Lower leg skin (tissue), 3 donors: ENCODE results near the gene KRT33A.
"Not testable (repeated sequence)": the region's sequence is repeated elsewhere in the genome, so short reads cannot be mapped to it uniquely, and the experiment has no call there.

ENCODE experiments used
- CTCF ChIP-seq, 3 donors: fragments of 450-650 bp; IDR thresholded peaks; one replicate each; pipeline ENCODE4 v1.5.1; 2016; ENCODE audit warnings: antibody characterized with exemption in 3 of 3, mild to moderate bottlenecking in 3 of 3, moderate library complexity in 2 of 3
- POLR2A ChIP-seq, 2 donors: fragments of 450-650 bp; IDR thresholded peaks; one replicate each; pipeline ENCODE4 v1.6.1; 2016 to 2017; ENCODE audit warnings: antibody characterized with exemption in 2 of 2, mild to moderate bottlenecking in 1 of 2, moderate library complexity in 1 of 2

GRCh38 chr17:41350381-41350878 lies at the start of gene KRT33A:
- TF ChIP-seq CTCF, POLR2A (IDR thresholded peaks at IDR 0.05): not testable (repeated sequence)
